OCI-LY1 (cell line): ENCODE results near the gene SMAD6.

Source experiments
- EZH2 ChIP-seq: fragments of 200-600 bp; sonication (generic), shearing (Covaris generic); IDR thresholded peaks from 2 replicates; pipeline ENCODE4 v1.8.0; 2017; ENCODE audit warnings: borderline replicate concordance, mixed run types, mild to moderate bottlenecking, antibody characterized with exemption, low read length, moderate library complexity, mixed read lengths
- TF ChIP-seq, protein P1 (sequence below): fragments of 200-600 bp; sonication (generic), shearing (Covaris generic); IDR thresholded peaks from 2 replicates; pipeline ENCODE4 v1.5.1; 2017; ENCODE audit warnings: mild to moderate bottlenecking, antibody characterized with exemption, low read length, moderate library complexity, mixed read lengths

DNA sequence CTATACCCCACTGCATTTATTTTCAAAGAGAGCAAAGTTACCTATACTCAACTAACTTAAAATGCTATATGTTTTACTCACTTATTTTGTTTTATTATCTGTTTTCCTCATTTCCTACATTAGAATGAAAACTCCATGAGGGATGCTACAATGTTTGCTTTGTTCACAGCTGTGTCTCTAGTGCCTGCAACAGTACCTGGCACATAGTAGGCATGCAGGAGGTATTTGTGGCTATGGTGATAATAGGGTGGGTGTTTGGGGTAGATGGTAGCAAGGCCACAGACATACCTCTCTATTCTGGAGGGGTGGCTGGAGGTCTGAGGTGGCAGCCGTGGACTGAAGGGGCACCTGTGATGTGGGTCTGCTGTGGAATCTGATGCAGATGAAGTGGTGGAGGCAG lies 24.7 kb upstream of the SMAD6 start:
- TF ChIP-seq, protein P1, sequence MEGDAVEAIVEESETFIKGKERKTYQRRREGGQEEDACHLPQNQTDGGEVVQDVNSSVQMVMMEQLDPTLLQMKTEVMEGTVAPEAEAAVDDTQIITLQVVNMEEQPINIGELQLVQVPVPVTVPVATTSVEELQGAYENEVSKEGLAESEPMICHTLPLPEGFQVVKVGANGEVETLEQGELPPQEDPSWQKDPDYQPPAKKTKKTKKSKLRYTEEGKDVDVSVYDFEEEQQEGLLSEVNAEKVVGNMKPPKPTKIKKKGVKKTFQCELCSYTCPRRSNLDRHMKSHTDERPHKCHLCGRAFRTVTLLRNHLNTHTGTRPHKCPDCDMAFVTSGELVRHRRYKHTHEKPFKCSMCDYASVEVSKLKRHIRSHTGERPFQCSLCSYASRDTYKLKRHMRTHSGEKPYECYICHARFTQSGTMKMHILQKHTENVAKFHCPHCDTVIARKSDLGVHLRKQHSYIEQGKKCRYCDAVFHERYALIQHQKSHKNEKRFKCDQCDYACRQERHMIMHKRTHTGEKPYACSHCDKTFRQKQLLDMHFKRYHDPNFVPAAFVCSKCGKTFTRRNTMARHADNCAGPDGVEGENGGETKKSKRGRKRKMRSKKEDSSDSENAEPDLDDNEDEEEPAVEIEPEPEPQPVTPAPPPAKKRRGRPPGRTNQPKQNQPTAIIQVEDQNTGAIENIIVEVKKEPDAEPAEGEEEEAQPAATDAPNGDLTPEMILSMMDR = no peak
- TF ChIP-seq EZH2 = no peak
